Measurements from ENCODE around the gene CDKL4.
"Not testable (repeated sequence)": the region's sequence is repeated elsewhere in the genome, so short reads cannot be mapped to it uniquely, and the experiment has no call there.

The CDKL4 gene

DNA sequence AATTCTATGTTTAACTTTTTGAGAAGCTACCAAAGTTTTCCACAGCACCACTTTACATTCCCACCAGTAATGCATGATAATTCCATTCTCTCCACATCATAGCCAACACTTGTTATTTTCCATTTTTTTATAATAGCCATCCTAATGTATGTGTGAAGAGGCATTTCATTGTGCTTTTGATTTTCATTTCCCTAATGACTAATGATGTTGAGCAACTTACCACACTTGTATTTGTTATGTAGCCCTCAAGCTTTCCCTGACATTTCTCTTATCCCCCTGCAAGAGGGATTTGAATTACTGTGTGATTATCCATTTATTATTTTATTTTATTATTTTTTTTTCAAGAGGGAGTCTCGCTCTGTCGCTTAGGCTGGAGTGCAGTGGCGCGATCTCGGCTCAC lies 99.4 kb downstream of the CDKL4 start:
- Histone ChIP-seq H2AFZ (ENCODE audit: low read depth, low read length) (no peak overlapping the region), H3K36me3 (replicated peaks; ENCODE audit: low read depth, low read length) (no peaks in the 10 kb centered on the region), H3K79me2 (ENCODE audit: low read length) (no peaks in the 10 kb centered on the region), H3K27me3 (ENCODE audit: low read depth, low read length) (no peaks in the 10 kb centered on the region), H3K4me1 (ENCODE audit: low read length) (peaks cover 51% of the 10 kb centered on the region), H3K4me3 (ENCODE audit: low read length) (no peak overlapping the region), H3K9me3 (ENCODE audit: insufficient read depth, low read length) (no peaks in the 10 kb centered on the region), H3K9ac (ENCODE audit: low read length) (no peak overlapping the region), H3K27ac (ENCODE audit: low read length) (peak overlapping the region; percentile 88; the same call in 1 of the 2 replicates), H3K4me2 (ENCODE audit: low read length) (no peak overlapping the region), H4K20me1 (ENCODE audit: insufficient read depth, low read length) (no peaks in the 10 kb centered on the region)
- TF ChIP-seq EZH2phosphoT487 (IDR thresholded peaks at IDR 0.05; ENCODE audit: low read depth) = no peak
- TF ChIP-seq, protein P1, sequence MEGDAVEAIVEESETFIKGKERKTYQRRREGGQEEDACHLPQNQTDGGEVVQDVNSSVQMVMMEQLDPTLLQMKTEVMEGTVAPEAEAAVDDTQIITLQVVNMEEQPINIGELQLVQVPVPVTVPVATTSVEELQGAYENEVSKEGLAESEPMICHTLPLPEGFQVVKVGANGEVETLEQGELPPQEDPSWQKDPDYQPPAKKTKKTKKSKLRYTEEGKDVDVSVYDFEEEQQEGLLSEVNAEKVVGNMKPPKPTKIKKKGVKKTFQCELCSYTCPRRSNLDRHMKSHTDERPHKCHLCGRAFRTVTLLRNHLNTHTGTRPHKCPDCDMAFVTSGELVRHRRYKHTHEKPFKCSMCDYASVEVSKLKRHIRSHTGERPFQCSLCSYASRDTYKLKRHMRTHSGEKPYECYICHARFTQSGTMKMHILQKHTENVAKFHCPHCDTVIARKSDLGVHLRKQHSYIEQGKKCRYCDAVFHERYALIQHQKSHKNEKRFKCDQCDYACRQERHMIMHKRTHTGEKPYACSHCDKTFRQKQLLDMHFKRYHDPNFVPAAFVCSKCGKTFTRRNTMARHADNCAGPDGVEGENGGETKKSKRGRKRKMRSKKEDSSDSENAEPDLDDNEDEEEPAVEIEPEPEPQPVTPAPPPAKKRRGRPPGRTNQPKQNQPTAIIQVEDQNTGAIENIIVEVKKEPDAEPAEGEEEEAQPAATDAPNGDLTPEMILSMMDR (IDR thresholded peaks at IDR 0.05; ENCODE audit: low read depth, low read length) = no peak

DNA sequence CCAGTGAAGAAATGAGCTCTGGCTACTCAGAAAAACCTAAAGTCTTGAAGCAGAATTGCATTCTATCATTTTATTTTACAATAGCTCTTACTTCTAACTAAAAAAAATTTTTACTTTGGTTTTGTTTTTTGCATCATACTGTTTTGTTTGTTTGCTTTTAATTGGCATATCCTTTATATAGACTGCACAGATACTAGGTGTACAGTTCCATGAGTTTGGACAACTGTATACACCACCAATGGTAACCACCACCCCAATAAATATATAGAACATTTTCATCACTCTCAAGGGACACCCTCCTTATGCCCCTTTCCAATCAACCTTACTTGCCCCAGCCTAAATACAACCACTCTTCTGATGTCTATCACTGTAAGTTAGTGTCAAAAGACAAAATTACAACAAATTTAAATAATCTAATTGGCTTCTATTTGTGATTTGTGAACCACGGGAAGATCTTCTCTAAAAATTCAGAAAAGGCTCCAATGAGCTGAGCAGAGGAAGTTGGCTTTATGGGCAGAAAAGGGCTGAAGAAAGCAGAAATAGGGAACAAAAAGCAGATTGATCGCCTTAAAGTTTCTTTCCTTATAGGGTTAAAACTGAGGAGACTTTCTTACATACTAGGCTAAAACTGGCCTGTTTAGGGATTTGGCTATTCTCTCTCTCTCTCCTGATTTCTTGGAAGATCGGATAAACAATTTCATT lies 100.7 kb downstream of the CDKL4 start:
- peak overlapping the region; percentile 88 for H3K27ac ChIP-seq (ENCODE audit: low read length)
- no peaks in the 10 kb centered on the region for H3K79me2 ChIP-seq (ENCODE audit: low read length)
- peak overlapping the region; percentile 47; the same call in 1 of the 2 replicates for H2AFZ ChIP-seq (ENCODE audit: low read depth, low read length)
- TF ChIP-seq, protein P1 (IDR thresholded peaks at IDR 0.05; ENCODE audit: low read depth, low read length) = no peak
- no peak for TF ChIP-seq EZH2phosphoT487 (IDR thresholded peaks at IDR 0.05; ENCODE audit: low read depth)
- no peaks in the 10 kb centered on the region for H3K27me3 ChIP-seq (ENCODE audit: low read depth, low read length)
- peaks cover 55% of the 10 kb centered on the region for H3K4me1 ChIP-seq (ENCODE audit: low read length)
- no peaks in the 10 kb centered on the region for H3K9me3 ChIP-seq (ENCODE audit: insufficient read depth, low read length)
- no peaks in the 10 kb centered on the region for H3K36me3 ChIP-seq (replicated peaks; ENCODE audit: low read depth, low read length)
- no peak overlapping the region for H3K4me3 ChIP-seq (ENCODE audit: low read length)
- peak overlapping the region; percentile 37 for H3K4me2 ChIP-seq (ENCODE audit: low read length)
- H3K9ac ChIP-seq (ENCODE audit: low read length) = peak overlapping the region; percentile 54
- H4K20me1 ChIP-seq (ENCODE audit: insufficient read depth, low read length) = no peaks in the 10 kb centered on the region

DNA sequence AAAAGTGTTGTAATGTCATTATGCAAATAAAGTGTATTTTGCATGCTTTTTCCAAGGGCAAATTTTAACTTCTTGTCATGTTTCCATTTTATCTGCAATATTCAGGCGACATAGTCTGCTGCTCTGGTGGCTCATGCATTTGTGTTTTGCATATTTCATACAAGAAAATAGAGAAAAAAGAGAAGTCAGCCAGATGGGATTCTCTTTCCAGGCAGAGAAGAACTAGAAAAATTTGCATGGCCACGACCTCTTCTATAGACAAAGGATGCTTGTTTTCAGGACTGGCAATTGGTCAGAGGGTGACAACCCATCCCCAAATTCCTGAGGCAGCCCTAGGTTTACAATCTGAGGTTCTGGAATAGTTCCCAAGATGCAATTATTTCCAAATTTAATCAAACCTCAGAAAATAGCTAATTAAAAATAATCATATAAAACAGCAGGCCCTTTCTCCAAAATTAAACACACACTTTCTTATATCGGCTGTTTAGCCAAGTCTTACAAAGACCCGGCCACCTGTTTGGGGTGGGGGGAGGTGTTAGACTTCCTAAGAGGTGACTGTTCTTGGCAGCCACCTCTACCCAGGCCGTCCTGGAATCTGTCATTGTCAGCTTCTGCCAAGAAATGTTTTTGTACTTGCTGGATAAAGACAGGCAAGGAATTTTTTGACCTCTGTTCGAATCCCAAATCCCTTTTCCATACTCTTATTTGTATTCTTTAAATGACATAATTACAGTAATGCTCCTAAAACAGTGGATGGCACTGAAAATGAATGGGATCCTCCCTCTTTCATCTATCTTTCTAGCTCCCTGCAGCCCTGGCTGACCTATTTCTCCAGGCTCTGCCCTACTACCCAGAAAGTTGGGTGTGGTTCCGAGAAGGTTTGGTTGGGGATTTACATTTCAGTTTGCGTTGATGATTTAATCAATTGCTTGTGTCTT lies 102.2 kb downstream of the CDKL4 start:
- H2AFZ ChIP-seq (ENCODE audit: low read depth, low read length) = 0 out of 2 replicates have a peak overlapping the region, but pooled peaks have one; percentile 18
- peak overlapping the region; percentile 88 for H3K27ac ChIP-seq (ENCODE audit: low read length)
- H3K27me3 ChIP-seq (ENCODE audit: low read depth, low read length) = no peaks in the 10 kb centered on the region

DNA sequence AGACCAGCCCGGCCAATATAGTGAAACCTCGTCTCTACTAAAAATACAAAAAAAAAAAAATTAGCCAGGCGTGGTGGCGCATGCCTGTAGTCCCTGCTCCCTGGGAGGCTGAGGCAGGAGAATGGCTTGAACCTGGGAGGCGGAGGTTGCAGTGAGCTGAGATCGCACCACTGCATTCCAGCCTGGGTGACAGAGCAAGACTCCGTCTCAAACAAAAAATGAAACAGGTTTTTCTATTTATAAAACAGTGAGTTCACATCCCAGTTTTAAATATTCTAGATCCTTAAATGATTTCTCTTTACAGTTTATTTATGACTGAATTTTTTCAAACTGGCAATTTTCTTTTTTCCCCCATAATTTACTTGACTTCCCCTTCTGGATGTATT lies 102.8 kb downstream of the CDKL4 start:
- H3K9ac ChIP-seq (ENCODE audit: low read length) = peak overlapping the region; percentile 16; the same call in 1 of the 2 replicates
- peak overlapping the region; percentile 20; the same call in 1 of the 2 replicates for H3K4me3 ChIP-seq (ENCODE audit: low read length)
- H3K4me2 ChIP-seq (ENCODE audit: low read length) = peak overlapping the region; percentile 38
- H3K27me3 ChIP-seq (ENCODE audit: low read depth, low read length); H3K9me3 ChIP-seq (ENCODE audit: insufficient read depth, low read length); H4K20me1 ChIP-seq (ENCODE audit: insufficient read depth, low read length); H3K36me3 ChIP-seq (replicated peaks; ENCODE audit: low read depth, low read length); H2AFZ ChIP-seq (ENCODE audit: low read depth, low read length); H3K79me2 ChIP-seq (ENCODE audit: low read length): not testable (repeated sequence)
- H3K4me1 ChIP-seq (ENCODE audit: low read length) = peaks cover 63% of the 10 kb centered on the region
- peak overlapping the region; percentile 88 for H3K27ac ChIP-seq (ENCODE audit: low read length)

More for the DNA sequence above, 102.2 kb downstream of the CDKL4 start:
- H3K4me3 ChIP-seq (ENCODE audit: low read length) = peak overlapping the region; percentile 20
- no peaks in the 10 kb centered on the region for H3K9me3 ChIP-seq (ENCODE audit: insufficient read depth, low read length)
- H3K9ac ChIP-seq (ENCODE audit: low read length) = peak overlapping the region; percentile 25; the same call in 1 of the 2 replicates
- H3K36me3 ChIP-seq (replicated peaks; ENCODE audit: low read depth, low read length) = no peaks in the 10 kb centered on the region
- H3K4me2 ChIP-seq (ENCODE audit: low read length) = peak overlapping the region; percentile 38
- H4K20me1 ChIP-seq (ENCODE audit: insufficient read depth, low read length) = no peaks in the 10 kb centered on the region
- H3K79me2 ChIP-seq (ENCODE audit: low read length) = no peaks in the 10 kb centered on the region
- TF ChIP-seq, protein P1 (IDR thresholded peaks at IDR 0.05; ENCODE audit: low read depth, low read length) = no peak
- no peak for TF ChIP-seq EZH2phosphoT487 (IDR thresholded peaks at IDR 0.05; ENCODE audit: low read depth)
- H3K4me1 ChIP-seq (ENCODE audit: low read length) = peaks cover 58% of the 10 kb centered on the region
